Activated CD4-positive, CD25-positive, alpha-beta regulatory T cell (primary cell): ENCODE data around the gene TF.

Experiments used
- DNase-seq, 4 experiments: peaks; one replicate each; lab custom pipeline; 2025; lab: John Stamatoyannopoulos, UW

The TF gene

GRCh38 chr3:133837487-133838295, 91.5 kb downstream of the TF start:
- no peak for DNase-seq

- no peak for DNase-seq
Observed at GRCh38 chr3:133838296-133838789, 92.2 kb downstream of the TF start.

- DNase-seq, result no peak
Observed at GRCh38 chr3:133838916-133839800, 93.0 kb downstream of the TF start.

GRCh38 chr3:133840055-133840737, 94.0 kb downstream of the TF start:
- no peak for DNase-seq

GRCh38 chr3:133840767-133841166, 94.6 kb downstream of the TF start:
- no peak for DNase-seq

- no peak for DNase-seq
Observed at GRCh38 chr3:133841196-133841595, 95.0 kb downstream of the TF start.

- no peak for DNase-seq
Observed at GRCh38 chr3:133842158-133842557, 96.0 kb downstream of the TF start.

GRCh38 chr3:133843634-133844033, 97.4 kb downstream of the TF start:
- DNase-seq, result no peak

GRCh38 chr3:133845127-133845526, 98.9 kb downstream of the TF start:
- DNase-seq, result no peak
